Activated T-cell treated with anti-CD3 and anti-CD28 coated beads, Interleukin-2, amount 50 U/mL, for 48 hours (primary cell): ENCODE results near the gene UGT1A4.

Source experiments
- DNase-seq, 2 experiments: peaks; one replicate each; pipeline ENCODE4 v3.0.0-alpha.2; 2020

The UGT1A4 gene

GRCh38 chr2:233814056-233814835 is 95.7 kb downstream of the UGT1A4 start:
- no peak for DNase-seq

GRCh38 chr2:233815861-233816260 is 97.3 kb downstream of the UGT1A4 start:
- no peak for DNase-seq

- DNase-seq: no peak
Measured at GRCh38 chr2:233816334-233816733, 97.8 kb downstream of the UGT1A4 start.

GRCh38 chr2:233816771-233817170 is 98.2 kb downstream of the UGT1A4 start:
- DNase-seq: no peak

GRCh38 chr2:233817361-233817911 is 98.9 kb downstream of the UGT1A4 start:
- no peak for DNase-seq

GRCh38 chr2:233817995-233818638 is 99.6 kb downstream of the UGT1A4 start:
- no peak for DNase-seq

GRCh38 chr2:233818639-233819621 is 100.4 kb downstream of the UGT1A4 start:
- DNase-seq: no peak

- DNase-seq: no peak
Measured at GRCh38 chr2:233819884-233820773, 101.6 kb downstream of the UGT1A4 start.

- DNase-seq: no peak
Measured at GRCh38 chr2:233820774-233821105, 102.2 kb downstream of the UGT1A4 start.

GRCh38 chr2:233821196-233821595 is 102.7 kb downstream of the UGT1A4 start:
- DNase-seq: no peak

- no peak for DNase-seq
Measured at GRCh38 chr2:233821709-233822100, 103.2 kb downstream of the UGT1A4 start.

GRCh38 chr2:233822101-233822771 is 103.7 kb downstream of the UGT1A4 start:
- DNase-seq: no peak
